ENCODE measurements around the gene FTH1.

FTH1 gene

GRCh38 chr11:61948505-61948904, 18.9 kb downstream of the FTH1 start:
- no peak for DNase-seq (ENCODE audit: low read depth in 2 of 2)

- DNase-seq (ENCODE audit: low read depth in 2 of 2) = peak; percentile 83 to 85
These were observed 19.8 kb downstream of the FTH1 start for GRCh38 chr11:61947486-61948210.

DNA sequence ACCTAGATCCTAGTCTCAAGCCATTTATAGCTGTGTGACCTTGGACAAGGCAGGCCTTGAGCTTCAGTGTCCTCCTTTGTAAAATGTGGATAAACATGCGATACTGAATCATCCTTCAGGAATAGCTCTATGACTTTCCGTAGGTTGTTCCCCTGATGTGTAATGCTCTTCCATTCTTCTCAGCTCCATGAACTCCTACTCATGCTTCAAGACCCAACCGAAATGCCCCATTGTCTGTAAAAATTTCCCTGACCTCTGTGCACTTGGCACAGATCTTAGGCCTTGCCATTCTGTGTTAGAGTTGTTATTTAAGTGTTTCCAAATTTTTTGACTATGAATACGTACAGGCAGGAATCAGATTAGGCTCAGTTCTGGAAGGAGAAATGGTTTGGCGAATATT, 20.5 kb downstream of the FTH1 start:
- DNase-seq (ENCODE audit: low read depth in 2 of 2) = no peak

- no peak for DNase-seq (ENCODE audit: low read depth in 2 of 2)
These were observed 22.2 kb downstream of the FTH1 start for GRCh38 chr11:61945191-61945590.

DNA sequence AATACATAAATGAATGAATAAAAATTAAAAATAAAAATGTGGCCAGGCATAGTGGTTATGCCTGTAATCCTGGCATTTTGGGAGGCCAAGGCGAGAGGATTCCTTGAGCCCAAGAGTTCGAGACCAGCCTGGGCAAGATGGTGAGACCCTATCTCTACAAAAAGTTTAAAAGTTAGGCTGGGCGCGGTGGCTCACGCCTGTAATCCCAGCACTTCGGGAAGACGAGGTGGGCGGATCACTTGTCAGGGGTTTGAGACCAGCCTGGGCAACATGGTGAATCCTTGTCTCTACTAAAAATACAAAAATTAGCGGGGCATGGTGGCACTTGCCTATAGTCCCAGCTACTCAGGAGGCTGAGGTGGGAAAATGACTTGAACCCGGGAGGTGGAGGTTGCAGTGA, 27.0 kb downstream of the FTH1 start:
- no peak for DNase-seq (ENCODE audit: low read depth in 2 of 2)

- no peak for DNase-seq (ENCODE audit: low read depth in 2 of 2)
These were observed 31.6 kb downstream of the FTH1 start for GRCh38 chr11:61935861-61936260.

DNA sequence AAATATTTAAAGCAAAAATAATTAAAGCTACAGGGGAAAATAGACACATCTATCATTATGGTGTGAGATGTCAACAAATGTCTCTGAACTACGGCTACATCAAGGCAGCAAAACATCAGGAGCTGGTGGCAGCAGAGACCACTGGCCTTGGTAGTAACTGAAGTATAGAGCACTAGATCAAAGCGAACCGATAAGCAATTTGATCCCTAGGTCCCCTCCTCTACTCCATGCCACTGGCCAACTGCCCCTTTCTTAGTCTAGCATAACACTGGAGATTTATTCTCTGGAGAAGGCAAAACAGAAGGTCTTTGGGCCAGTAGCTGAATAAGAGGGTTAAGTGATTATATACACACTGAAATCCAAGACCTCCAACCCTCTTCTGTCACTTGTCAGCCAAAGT, 36.5 kb downstream of the FTH1 start:
- no peak for DNase-seq (ENCODE audit: low read depth in 2 of 2)

DNA sequence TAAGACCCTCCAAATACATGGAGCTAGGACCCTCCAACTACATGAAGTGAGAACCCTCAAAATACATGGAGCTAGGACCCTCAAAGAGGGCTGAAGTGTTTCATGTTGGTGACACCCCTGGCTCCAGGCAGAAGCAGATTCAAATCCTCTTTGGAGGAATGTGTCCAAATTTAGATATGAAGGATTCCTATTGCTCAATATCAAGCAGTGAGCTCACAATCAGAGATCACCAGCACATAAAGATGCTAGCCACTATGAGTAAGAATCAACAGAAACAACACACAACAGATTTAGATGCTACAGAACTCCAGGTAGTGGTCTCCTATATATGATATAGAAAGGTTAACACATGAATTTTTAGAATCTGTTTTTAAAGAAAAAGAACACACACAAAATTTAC, 38.8 kb downstream of the FTH1 start:
- DNase-seq (ENCODE audit: low read depth in 2 of 2) = no peak

- DNase-seq (ENCODE audit: low read depth in 2 of 2) = no peak
These were observed 39.9 kb downstream of the FTH1 start for GRCh38 chr11:61927501-61927900.

DNA sequence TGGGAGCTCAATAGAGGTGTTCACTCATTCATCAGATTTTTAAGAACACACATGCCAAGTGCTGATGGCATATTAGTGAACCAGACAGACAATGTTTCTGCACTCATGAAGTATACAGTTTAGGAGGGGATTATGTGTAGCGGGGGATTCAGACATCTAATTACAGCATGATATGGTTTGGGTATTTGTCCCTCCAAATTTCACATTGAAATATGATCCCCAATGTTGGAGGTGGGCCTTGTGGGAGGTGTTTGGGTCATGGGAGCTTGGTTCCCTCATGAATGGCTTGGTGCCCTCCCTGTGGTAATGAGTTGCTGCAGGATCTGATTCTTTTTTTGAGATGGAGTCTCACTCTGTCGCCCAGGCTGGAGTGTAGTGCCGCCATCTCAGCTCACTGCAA, 41.2 kb downstream of the FTH1 start:
- DNase-seq (ENCODE audit: low read depth in 2 of 2) = no peak

DNA sequence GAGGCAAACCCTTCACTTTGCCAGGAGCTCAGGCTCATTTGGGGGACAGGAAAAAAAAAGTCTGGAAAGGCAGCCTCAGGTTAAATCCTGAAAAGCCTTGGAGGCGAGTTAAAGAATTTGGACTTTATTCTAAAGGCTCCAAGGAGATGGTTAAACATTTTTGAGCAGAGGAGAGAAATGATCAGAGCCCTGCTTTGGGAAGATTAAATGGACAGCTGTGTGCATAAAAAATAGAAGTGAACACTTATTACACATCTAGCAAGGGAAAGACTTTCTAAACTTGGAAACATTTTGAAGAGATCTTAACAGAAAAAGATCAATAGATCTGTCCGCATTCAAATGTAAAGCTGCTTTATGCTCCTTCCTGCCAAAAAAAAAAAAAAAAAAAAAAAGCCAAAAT, 41.7 kb downstream of the FTH1 start:
- DNase-seq (ENCODE audit: low read depth in 2 of 2) = no peak

GRCh38 chr11:61924064-61924455, 43.4 kb downstream of the FTH1 start:
- DNase-seq (ENCODE audit: low read depth in 2 of 2) = no peak

GRCh38 chr11:61923166-61924063, 44.0 kb downstream of the FTH1 start:
- DNase-seq (ENCODE audit: low read depth in 2 of 2) = no peak

GRCh38 chr11:61922539-61922938, 44.9 kb downstream of the FTH1 start:
- DNase-seq (ENCODE audit: low read depth in 2 of 2) = peak; percentile 73 to 77

DNA sequence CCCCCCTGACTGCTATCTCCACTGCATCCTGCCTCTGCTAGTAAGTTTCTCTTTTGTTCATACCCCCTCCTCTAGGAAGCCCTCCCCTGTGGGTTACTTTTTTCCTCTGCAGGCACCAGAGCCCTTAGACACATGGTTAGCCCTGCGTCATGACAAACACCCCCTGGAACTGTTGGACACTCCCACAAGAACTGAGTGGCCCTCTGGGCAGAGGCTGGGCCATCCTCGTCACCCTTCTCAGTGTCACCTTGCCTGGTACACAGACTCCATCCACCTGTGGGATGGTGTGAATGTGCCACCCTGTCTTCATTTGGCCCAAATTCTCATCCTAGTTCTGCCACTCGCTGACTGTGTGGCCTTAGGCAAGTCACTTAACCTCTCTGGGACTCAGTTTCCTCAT, 46.0 kb downstream of the FTH1 start:
- no peak for DNase-seq (ENCODE audit: low read depth in 2 of 2)

DNA sequence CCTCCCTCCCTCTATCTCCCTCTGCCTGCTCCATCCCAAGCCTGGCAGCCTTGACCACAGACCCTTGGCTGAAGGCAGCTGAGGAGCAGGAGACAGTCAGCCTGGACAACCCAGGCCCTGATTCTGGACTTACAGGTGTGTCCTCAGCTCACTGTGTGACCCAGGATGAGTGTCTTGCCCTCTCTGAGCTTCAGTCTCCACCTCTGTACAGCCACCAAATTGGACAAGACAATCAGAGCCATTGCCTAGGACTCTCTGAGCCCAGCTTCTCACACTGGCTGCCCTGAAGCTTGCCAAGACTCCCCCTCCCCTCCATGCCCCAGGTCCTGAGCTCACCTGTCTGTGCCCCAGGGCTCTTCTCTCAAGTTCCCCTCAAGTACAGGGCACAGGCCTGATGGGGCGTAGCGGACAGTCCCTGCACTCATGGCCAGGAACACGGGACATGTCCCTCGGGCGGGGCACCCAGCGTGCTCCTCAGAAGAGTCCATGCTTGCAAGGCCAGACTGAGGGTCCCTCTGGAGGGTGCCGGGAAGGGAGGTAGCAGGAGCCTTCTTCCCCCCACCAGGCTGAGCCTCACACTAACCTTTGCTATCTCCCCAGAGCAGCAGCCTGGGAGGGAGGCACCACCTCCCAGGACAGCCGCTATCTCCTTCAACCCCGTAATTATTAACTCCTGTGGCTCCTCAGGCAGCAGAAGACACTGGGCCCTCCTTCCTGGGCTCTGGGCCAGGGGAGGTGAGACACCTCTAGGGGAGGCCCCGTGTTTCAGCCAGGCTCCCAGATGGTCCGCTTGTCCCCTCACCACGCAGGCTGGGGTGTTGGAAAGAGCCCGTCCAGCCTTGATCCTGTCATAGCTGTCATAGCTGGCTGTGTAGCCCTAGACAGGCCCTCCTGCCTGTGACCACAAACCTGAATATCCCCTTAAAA, 47.5 kb downstream of the FTH1 start:
- DNase-seq (ENCODE audit: low read depth in 2 of 2) = no peak

GRCh38 chr11:61918938-61919704, 48.3 kb downstream of the FTH1 start:
- DNase-seq (ENCODE audit: low read depth in 2 of 2) = no peak

DNA sequence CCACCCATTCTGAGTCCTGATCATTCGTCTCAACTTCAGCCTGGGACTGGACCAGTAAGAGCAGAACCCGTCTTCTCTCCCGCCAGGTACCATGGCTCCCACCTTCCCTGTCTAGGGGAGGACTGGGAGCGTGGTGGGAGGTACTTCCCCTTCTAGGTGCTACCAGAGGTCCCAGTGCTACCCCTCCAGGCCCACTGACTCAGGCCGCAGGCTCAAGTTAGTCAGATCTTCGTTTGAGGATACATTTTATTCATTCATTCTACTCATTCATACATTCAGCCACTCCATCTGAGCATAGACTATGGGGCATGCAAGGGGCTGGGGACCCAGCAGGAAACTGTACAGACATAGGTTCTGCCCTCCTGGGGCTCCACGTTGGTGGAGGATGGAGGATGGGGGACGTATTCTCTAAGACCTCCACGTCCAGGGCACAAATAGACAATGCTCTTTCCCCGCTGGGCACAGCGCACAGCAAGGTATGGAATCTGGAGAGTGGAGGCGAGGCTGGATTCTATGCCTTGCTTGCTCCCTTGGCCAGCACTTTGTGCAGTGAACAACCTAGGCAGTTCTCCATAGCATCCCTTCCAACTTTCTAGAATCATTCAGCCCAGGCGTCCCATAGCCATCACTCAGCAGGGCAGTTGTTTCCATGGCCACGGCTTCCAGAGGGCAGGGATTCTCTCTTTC, 49.0 kb downstream of the FTH1 start:
- DNase-seq (ENCODE audit: low read depth in 2 of 2) = no peak

GRCh38 chr11:61917334-61918109, 49.9 kb downstream of the FTH1 start, which contains the start of gene RAB3IL1:
TSS of gene RAB3IL1 (minus strand) at chr11:61917566. CDS start at chr11:61917367, 199 bp downstream.
- DNase-seq (ENCODE audit: low read depth in 2 of 2) = no peak

Measured in fibroblast of skin of left biceps (primary cell).